Measurements from ENCODE around the gene PRCD. TPM values are rescaled to one million over a fixed set of nuclear protein-coding genes. Genes with fewer than 3 reads are reported as not detected.
"Not testable (repeated sequence)": the region's sequence is repeated elsewhere in the genome, so short reads cannot be mapped to it uniquely, and the experiment has no call there.

PRCD gene
- polyA plus RNA-seq, 1 experiment = 0.21 TPM

GRCh38 chr17:76556765-76557367 is 17.0 kb downstream of the PRCD start:
- TF ChIP-seq CTCF (IDR thresholded peaks at IDR 0.05; ENCODE audit: insufficient read depth, low read depth, low read length) = no peak
- Histone ChIP-seq H3K36me3 (ENCODE audit: control insufficient read depth, insufficient read depth, low read length) (0 out of 2 replicates have a peak, but pooled peaks cover 1% of the 10 kb centered on the region), H3K27me3 (ENCODE audit: control insufficient read depth, insufficient read depth, low read length) (no peaks in the 10 kb centered on the region), H3K4me3 (ENCODE audit: low read depth, low read length) (peak overlapping the region; percentile 92)
- POLR2A ChIA-PET = interaction anchor here (0.6 kb wide), 1 partner anchor 728 kb away, joined by 7 read pairs; no protein-coding TSS in a partner anchor
- DNase-seq (ENCODE audit: low read depth) = no peak
- CTCF ChIA-PET = interaction anchor here (0.6 to 7.3 kb wide), 18 partner anchors 11 to 157 kb away, joined by 3 to 47 read pairs (median 5); partner anchors contain the start of genes PRCD and ST6GALNAC2

GRCh38 chr17:76557368-76558197 is 17.7 kb downstream of the PRCD start:
- H3K36me3 ChIP-seq (ENCODE audit: control insufficient read depth, insufficient read depth, low read length) = 0 out of 2 replicates have a peak, but pooled peaks cover 1% of the 10 kb centered on the region
- POLR2A ChIA-PET = interaction anchor here (0.6 kb wide), 1 partner anchor 63 kb away, joined by 10 read pairs; no protein-coding TSS in a partner anchor
- H3K4me3 ChIP-seq (ENCODE audit: low read depth, low read length) = peak overlapping the region; percentile 92
- DNase-seq (ENCODE audit: low read depth) = peak; percentile 70
- peak; percentile 74 for TF ChIP-seq CTCF (IDR thresholded peaks at IDR 0.05; ENCODE audit: insufficient read depth, low read depth, low read length)
- CTCF ChIA-PET = interaction anchor here (0.5 to 7.3 kb wide), 29 partner anchors 10 to 291 kb away, joined by 3 to 47 read pairs (median 4); partner anchors contain the start of genes PRCD and ST6GALNAC2
- no peaks in the 10 kb centered on the region for H3K27me3 ChIP-seq (ENCODE audit: control insufficient read depth, insufficient read depth, low read length)

GRCh38 chr17:76558198-76559095 is 18.6 kb downstream of the PRCD start:
- CTCF ChIA-PET = interaction anchor here (0.7 to 7.3 kb wide), 21 partner anchors 9 to 159 kb away, joined by 3 to 47 read pairs (median 4); no protein-coding TSS in a partner anchor
- Histone ChIP-seq H3K27me3 (ENCODE audit: control insufficient read depth, insufficient read depth, low read length) (no peaks in the 10 kb centered on the region), H3K4me3 (ENCODE audit: low read depth, low read length) (peak overlapping the region; percentile 92), H3K36me3 (ENCODE audit: control insufficient read depth, insufficient read depth, low read length) (0 out of 2 replicates have a peak, but pooled peaks cover 1% of the 10 kb centered on the region)
- peak; percentile 64 for TF ChIP-seq CTCF (IDR thresholded peaks at IDR 0.05; ENCODE audit: insufficient read depth, low read depth, low read length)
- DNase-seq (ENCODE audit: low read depth) = no peak
- POLR2A ChIA-PET = interaction anchor here (0.6 kb wide), 1 partner anchor 62 kb away, joined by 10 read pairs; no protein-coding TSS in a partner anchor

- H3K4me3 ChIP-seq (ENCODE audit: low read depth, low read length); DNase-seq (ENCODE audit: low read depth); H3K36me3 ChIP-seq (ENCODE audit: control insufficient read depth, insufficient read depth, low read length); POLR2A ChIA-PET; H3K27me3 ChIP-seq (ENCODE audit: control insufficient read depth, insufficient read depth, low read length): not testable (repeated sequence)
- CTCF ChIA-PET = interaction anchor here (0.9 to 7.3 kb wide), 11 partner anchors 8 to 158 kb away, joined by 3 to 47 read pairs (median 8); no protein-coding TSS in a partner anchor
These were observed 19.6 kb downstream of the PRCD start for GRCh38 chr17:76559460-76559859.
